Breast epithelium (tissue), 3 donors: ENCODE results near the gene SMIM41.

Experiments used
- CTCF ChIP-seq, 3 donors: fragments of 450-650 bp; IDR thresholded peaks; one replicate each; pipeline ENCODE4 v1.5.1; 2016 to 2017; ENCODE audit warnings: antibody characterized with exemption in 3 of 3, mild to moderate bottlenecking in 3 of 3, moderate library complexity in 3 of 3
- POLR2A ChIP-seq: fragments of 450-650 bp; IDR thresholded peaks from one replicate; pipeline ENCODE4 v1.6.1; 2016; ENCODE audit warnings: antibody characterized with exemption, mild to moderate bottlenecking, moderate library complexity
- POLR2AphosphoS5 ChIP-seq, 3 donors: sonication (generic); formaldehyde crosslinking; IDR thresholded peaks; one replicate each; pipeline ENCODE4 v1.6.1; 2017; ENCODE audit warnings: antibody characterized with exemption in 3 of 3

- TF ChIP-seq POLR2A = no peak
- no peak for TF ChIP-seq CTCF (IDR thresholded peaks at IDR 0.05)
- TF ChIP-seq POLR2AphosphoS5 (IDR thresholded peaks at IDR 0.05) = peak in 1 of 3 donors; percentile 11
Observed at GRCh38 chr12:52041695-52042123, 37.8 kb upstream of the SMIM41 start.
